HEK293T (cell line): ENCODE results near the gene PRPF19.

Source experiments
- ARNT ChIP-seq: fragments of 450-650 bp; IDR thresholded peaks from 2 replicates; pipeline ENCODE4 v1.6.1; 2017; ENCODE audit warnings: mild to moderate bottlenecking
- BHLHE40 ChIP-seq: fragments of 450-650 bp; IDR thresholded peaks from 2 replicates; pipeline ENCODE4 v1.6.1; 2016; ENCODE audit warnings: mild to moderate bottlenecking, moderate library complexity, borderline replicate concordance
- ELF4 ChIP-seq: fragments of 450-650 bp; IDR thresholded peaks from 2 replicates; pipeline ENCODE4 v1.6.1; 2017; ENCODE audit warnings: antibody characterized with exemption
- FOXA1 ChIP-seq: fragments of 450-650 bp; IDR thresholded peaks from 2 replicates; pipeline ENCODE4 v1.6.1; 2016; ENCODE audit warnings: mild to moderate bottlenecking
- FOXM1 ChIP-seq: fragments of 450-650 bp; IDR thresholded peaks from 2 replicates; pipeline ENCODE4 v1.6.1; 2017; ENCODE audit warnings: mild to moderate bottlenecking, borderline replicate concordance
- HDGF ChIP-seq: fragments of 450-650 bp; IDR thresholded peaks from 2 replicates; pipeline ENCODE4 v1.6.1; 2017; ENCODE audit warnings: antibody characterized with exemption, borderline replicate concordance
- SP1 ChIP-seq: fragments of 450-650 bp; IDR thresholded peaks from 2 replicates; pipeline ENCODE4 v1.6.1; 2017
- SUZ12 ChIP-seq: fragments of 450-650 bp; IDR thresholded peaks from 2 replicates; pipeline ENCODE4 v1.6.1; 2016; ENCODE audit warnings: mild to moderate bottlenecking
- TARDBP ChIP-seq: fragments of 450-650 bp; IDR thresholded peaks from 2 replicates; pipeline ENCODE4 v1.6.1; 2016
- TF ChIP-seq, protein P1 (sequence below): fragments of 450-650 bp; IDR thresholded peaks from 2 replicates; pipeline ENCODE4 v1.6.1; 2016

GRCh38 chr11:60872124-60872960 is 34.0 kb downstream of the PRPF19 start:
- no peak for TF ChIP-seq ARNT
- no peak for TF ChIP-seq ELF4
- no peak for TF ChIP-seq SUZ12
- TF ChIP-seq SP1, result no peak
- TF ChIP-seq BHLHE40, result no peak
- TF ChIP-seq TARDBP, result no peak
- TF ChIP-seq, protein P1, sequence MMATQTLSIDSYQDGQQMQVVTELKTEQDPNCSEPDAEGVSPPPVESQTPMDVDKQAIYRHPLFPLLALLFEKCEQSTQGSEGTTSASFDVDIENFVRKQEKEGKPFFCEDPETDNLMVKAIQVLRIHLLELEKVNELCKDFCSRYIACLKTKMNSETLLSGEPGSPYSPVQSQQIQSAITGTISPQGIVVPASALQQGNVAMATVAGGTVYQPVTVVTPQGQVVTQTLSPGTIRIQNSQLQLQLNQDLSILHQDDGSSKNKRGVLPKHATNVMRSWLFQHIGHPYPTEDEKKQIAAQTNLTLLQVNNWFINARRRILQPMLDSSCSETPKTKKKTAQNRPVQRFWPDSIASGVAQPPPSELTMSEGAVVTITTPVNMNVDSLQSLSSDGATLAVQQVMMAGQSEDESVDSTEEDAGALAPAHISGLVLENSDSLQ, result no peak
- no peak for TF ChIP-seq HDGF
- TF ChIP-seq FOXM1, result no peak
- TF ChIP-seq FOXA1, result no peak
